NOMO-1 treated with DMSO at 0.1 percent for 48 hours (cell line): ENCODE measurements around the gene STK24.

Source experiments
- DNase-seq: peaks from one replicate; lab custom pipeline; 2025; ENCODE audit not compliant: unreplicated experiment; lab: John Stamatoyannopoulos, UW

The STK24 gene

DNA sequence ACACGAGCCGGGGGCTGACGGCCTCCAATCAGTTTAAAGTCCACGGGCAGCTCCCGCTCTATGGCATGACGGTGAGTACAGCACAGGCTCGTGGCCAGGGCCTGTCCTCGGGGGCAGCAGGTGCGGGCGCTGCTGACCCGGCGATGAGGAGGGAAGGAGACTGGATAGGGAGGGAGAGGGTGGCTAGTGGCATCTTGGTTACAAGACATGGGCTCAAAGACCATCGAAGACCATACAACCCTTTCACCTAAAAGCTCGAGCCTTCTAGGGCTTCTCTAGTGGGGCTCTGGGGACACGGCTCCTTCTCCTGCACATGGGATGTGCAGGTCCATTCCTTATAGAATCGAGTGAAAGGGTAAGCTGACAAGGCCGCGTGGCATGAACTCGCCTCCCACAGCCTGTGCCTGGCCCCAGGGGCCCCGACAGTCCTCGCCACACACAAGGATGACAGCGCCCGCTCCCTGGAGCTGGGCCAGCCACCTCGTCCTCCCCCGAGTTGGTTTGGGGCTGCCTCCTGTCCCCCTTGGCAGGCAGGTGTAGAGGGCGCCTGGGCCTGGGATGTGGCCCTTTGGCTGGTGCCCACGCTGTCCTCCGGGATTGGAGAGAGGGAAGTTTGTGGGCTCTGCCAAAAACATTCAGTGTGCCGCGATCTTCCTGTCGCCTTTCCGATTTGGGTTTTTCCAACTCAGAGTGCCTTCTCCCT lies 137.6 kb downstream of the STK24 start:
- DNase-seq = no peak

- no peak for DNase-seq
Observed at GRCh38 chr13:98438246-98439125, 138.4 kb downstream of the STK24 start.

DNA sequence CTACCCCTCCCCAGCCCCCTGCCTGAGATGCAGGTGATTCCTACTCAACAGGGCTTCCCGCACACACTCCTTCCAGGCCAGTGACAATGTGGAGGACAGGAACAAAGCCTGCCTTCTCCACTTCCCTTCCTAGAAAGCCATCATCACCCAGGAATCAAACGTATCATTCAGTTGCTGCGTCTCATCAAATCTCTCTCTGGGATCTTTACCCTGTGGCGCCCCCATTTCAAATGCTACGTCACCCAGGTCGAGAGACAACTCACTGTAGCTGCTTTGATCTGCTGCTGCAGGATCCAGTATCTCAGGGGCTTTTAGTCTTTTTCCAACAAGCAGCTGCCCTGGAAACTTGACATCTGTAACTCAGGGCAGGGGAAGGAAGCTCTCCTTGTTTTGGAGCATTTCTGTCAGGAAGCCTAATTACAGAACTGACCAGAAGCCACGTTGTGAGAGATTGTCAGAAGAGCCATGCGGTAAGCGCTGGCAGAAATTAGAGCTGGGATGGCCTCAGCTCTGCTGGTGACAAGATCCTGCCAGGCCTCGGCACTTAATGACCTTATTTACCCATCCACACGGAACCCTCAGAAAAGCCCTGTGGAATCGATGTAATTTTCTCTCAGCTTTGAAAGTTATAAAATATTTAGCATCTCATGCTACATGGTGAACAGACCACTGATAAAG lies 140.5 kb downstream of the STK24 start:
- DNase-seq = no peak

GRCh38 chr13:98435376-98435775 lies 141.5 kb downstream of the STK24 start:
- no peak for DNase-seq

DNA sequence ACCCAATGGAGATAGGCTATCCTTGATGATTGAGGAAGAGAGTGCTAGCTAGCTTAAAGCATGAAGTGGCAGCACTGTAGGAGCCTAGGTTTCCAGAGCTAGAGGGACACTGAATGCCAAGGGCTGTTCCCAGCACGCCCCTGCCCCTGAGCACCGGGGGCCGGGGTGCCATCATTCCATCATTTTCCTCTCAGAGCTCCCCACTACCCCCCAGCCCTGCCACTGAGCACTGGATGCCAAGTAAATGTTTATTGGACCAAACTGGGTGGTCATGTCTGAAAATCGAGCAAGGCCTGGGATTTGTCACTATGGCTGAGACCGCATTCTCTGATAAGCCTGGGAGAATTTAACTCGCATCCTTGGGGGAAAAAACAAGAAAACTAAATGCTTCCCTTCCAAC lies 142.8 kb downstream of the STK24 start:
- DNase-seq = no peak

- DNase-seq = no peak
Observed at GRCh38 chr13:98433654-98434053, 143.3 kb downstream of the STK24 start.

DNA sequence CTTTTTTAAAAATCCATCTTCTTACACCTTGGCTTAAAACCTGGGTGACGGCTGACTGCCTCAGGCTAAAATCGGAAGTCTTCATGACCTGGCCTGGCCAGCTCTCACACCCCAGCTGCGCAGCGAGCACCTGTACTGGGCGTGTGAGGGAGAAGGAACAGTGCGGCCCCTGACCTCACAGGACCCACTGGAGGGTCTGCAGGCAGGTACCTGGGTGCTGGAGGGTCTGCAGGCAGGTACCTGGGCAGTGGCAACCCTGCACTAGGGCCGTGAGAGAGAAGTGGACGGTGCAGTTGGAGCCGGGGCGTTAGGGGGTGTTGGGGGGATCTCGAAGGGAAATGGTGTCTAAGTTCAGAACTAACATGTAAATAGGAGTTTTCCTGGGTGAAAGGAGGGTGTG lies 144.3 kb downstream of the STK24 start:
- no peak for DNase-seq

GRCh38 chr13:98429977-98430736 lies 146.8 kb downstream of the STK24 start:
- DNase-seq = no peak

- DNase-seq = no peak
Observed at GRCh38 chr13:98429531-98429930, 147.4 kb downstream of the STK24 start.

GRCh38 chr13:98429081-98429480 lies 147.8 kb downstream of the STK24 start:
- DNase-seq = no peak

- no peak for DNase-seq
Observed at GRCh38 chr13:98428256-98428966, 148.5 kb downstream of the STK24 start.

DNA sequence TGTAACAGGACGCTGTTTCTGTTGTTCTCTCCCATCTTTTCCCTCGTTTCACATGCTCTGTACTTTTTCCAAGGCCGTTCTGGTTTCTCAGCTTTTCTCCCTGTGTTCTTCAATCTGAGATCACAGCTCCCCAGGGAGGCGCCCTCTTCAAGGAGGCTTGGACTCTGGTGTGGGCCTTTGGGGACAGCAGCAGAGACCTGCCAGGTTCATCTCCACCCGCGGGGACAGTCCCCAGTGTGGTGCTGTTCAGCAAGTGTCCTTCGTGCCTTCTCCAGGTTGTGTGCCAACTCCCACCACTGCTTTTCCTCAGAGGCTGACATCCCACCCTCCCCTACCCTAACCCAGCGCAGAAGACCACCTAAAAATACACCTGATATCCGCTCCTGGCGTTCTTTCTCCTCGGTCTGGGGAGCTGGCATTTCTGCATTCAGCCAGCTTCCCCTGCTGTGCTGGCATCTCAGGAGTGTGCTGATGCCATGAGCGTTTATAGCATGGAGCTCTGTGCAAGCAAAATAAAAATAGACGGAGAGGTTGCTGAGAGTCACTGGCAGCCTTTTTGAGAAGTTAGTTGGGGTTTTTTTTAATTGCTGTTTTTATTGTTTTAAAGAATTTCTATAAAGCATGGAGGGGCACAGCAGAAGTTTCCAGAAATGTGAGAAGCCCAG lies 149.4 kb downstream of the STK24 start:
- DNase-seq = no peak

- no peak for DNase-seq
Observed at GRCh38 chr13:98423417-98423816, 153.5 kb downstream of the STK24 start.

GRCh38 chr13:98422046-98422445 lies 154.9 kb downstream of the STK24 start:
- no peak for DNase-seq

DNA sequence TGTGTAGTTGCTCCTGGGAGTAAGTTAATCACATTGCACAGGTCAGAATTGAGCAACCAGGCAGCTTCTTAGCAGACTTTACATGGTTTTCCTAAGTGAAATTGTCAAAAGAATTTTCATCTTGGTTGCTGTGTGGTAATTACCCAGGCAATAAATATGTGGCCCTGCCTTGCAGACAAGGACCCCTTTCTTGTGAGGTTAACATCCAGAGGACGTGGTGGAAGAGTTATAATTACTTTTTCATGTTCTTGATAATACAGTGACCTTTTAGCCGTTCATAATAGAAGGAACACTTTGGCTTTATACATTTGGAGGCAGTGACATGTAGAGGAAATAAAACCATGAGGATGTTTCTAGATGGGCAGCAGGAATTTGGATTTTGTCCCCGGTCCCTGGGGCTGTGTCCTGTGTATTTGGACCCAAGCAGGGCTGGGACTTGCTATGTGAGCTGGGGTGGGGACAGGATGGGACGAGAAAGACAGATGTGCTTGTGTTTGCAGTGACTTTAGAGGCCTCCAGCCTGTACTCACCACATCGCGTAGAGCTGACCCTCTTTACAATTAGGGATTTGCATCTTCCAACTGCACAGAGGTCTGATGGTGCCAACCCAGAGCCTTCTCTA lies 156.2 kb downstream of the STK24 start:
- no peak for DNase-seq

DNA sequence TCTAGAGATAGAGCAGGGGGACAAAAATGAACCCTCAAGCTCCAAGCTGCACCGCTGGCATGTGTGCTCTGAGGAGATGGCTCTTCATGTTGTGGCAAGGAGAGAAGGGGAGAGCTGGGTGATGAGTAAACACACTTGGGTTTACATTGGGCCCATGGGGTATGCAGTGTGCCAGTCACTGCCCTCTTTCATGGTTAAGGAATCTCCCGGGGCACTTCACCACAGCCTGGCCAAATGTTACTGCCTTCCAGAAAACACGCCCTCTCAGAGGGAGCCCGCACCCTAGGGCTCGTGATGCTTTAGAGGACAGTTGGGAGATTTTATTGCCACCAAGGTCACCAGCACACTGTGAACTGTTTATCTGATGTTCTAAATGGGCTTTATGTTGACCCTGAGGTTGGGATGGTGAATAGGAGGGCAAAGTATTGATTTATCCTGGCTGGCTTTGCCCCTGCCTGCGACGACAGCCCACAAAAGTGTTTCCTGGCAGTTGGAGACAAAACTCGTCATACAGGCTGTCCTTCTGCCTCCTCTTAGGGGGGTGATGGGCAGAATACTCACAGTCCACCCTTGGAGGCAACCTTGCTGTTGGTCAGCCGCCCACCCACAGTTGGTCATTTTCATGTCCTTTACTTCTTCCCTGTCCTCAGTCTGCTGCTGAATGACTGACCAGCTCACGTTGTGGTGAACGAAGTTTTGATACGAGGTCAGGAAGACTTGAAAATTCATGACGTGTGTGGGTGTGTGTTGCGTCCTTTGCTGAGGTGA lies 156.9 kb downstream of the STK24 start:
- no peak for DNase-seq

DNA sequence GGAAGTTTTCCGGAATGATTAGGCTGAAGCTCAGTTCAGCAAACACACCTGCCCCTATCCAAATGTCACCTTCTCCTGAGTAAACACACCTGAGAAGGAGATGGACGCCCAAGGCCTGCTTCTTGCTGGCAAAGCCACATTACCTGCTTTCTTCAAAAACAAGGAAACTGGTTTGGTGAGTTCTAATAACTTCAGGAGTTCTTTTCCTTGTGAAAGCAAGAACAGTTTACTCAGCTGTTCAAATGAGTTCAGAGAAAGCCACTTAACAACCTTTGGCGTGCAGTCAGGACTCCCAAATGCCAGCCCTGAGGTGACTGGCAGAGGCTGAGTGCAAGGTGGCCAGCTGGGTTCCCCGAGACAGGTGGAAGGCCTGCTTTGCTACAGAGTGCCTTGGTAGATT lies 160.5 kb downstream of the STK24 start:
- DNase-seq = no peak

DNA sequence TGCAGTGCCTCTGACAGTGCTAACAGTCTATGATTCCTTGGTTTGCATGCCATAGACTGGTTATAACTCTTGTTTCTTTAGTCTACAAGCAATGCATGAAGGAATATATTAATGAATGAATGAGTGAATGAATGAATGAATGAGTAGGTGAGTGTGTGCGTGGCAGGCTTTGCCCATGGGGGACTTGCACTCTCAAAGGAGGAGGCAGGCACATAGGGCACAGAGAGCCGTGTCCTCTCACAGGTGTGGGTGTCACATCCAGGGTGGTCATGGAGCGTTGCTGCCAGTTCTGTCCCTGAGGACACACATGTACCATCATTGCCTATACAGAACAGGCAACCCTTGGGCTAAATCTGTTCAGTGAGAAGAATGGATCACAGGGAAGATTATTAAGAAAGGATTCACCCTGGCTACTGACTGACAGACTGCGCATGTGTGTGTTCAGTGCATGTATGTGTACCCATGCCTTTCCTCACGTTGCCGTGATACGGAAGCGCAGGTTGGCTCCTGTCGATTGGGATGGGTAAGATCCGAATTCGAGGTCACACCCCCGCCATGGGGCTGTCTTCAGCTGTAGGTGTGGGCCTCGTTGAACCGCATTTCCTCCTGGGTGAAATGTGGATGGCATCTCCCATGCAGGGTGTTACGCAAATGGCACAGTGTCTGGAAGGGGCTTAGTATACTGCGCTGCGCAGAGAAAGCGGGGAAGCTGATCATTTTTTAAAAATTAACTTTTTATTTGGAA lies 161.4 kb downstream of the STK24 start:
- DNase-seq = no peak
